Left kidney (tissue), 2 donors: ENCODE measurements around the gene TTC21A. TPM values are rescaled to one million over a fixed set of nuclear protein-coding genes. Genes with fewer than 3 reads are reported as not detected.

Source experiments
- DNase-seq: peaks from one replicate; pipeline ENCODE4 v3.0.0-alpha.2; 2013
- polyA plus RNA-seq: library from polyadenylated mRNA; unstranded; fragments of 120-200 nt; gene quantifications from one replicate; pipeline ENCODE4 v1.2.1, GENCODE V29; 2013; ENCODE audit not compliant: insufficient read length

TTC21A gene
- polyA plus RNA-seq, 1 donor = 16.2 TPM

DNA sequence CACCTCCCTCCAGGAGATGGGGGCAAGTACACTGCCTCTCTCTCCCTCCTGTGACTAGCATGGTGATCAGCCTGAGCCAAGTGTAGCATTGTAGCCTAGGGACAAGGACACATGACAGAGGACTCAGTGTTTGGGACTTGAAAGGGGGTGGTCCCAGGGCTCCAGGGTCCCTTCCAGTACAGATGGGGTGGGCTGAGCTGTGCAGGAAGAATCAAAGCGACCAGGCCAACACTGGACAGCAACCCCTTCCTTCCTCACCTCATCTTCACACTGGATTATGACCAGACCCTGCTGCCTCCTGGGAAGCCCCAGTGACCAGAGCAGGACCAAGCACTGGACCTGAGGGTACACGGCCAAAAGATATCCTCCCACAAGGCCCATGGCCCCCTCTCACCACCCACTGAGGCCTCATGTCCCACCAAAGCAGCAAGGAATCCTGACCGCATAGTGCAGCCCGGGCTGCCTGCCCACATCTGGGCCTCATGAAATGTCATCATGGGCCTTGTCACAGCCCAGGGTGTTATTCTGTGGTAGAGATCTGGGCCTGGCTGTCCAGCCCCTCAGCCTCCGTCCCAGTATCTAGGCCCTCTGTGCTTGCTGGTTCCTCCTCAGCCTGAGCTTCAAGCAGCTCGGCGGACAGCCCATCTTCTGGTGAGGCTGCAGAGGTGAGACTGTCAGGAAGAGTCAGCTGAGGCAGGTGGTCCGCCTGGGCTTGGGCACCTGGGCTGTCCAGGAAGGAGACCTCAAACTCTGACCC is 9.6 kb upstream of the TTC21A start:
- DNase-seq = no peak

DNA sequence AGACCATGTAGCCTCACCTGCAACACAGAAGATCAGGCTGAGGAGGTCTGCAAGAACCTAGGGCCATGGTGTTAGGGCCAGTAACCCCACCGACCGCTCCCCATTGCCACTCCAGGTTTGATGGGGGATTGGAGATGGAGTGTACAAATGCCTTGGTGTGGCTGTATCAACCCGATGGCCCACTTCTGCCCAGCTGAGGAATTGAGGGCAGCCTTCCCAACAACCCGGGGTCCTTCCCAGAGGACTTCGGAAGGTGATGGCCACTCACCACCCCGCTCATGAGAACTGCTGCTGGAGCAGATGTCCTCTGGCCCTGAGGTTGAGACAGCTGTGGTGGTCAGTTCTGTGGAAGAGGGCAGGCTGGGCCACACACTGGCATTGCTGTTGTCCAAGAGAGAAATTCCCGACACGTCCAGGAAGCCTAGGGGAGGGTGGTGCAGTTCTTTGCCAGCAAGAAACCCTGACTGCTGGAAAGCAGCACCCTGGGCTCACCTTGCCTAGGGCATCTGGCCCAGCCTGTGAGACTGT is 8.9 kb upstream of the TTC21A start:
- DNase-seq = no peak

DNA sequence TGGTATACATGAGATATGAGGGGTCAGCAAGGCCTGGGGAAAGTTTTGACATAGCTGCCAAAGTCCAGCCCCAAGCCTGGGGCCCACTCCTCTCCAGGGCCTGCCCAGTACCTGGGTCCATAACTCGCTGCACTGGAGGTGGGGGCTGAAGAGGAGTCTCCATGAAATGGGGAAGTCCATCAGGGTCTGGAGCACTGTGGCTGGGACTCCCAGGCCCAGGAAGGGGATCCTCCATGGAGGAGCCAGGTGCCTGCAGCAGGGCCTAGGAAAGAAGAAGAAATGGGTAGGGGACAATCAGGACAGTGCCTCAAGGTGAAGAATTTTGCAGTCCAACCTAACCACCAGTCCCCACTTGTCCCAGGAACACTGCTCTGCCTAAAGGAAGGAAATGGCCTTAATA is 8.2 kb upstream of the TTC21A start:
- DNase-seq = no peak

- DNase-seq = no peak
These were observed 7.6 kb upstream of the TTC21A start for GRCh38 chr3:39099738-39100499.

DNA sequence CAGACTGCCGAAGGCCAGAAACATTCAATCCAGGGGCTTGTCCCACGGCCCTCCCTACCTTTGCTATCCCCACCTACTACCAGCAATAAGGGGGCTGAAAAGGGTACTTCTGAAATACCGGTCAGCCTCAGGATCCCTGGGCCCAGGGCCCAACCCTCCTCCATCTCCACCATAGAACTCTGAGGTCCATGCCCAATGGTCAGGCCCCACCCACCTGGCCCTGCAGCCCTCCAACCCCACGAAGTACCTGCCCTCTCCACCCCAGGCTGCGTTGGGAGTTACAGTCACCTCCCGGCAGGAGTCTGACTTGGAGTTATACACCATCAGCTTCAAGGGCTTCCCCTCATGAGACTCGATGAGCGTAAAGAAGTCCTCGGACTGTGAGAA is 7.0 kb upstream of the TTC21A start:
- no peak for DNase-seq

DNA sequence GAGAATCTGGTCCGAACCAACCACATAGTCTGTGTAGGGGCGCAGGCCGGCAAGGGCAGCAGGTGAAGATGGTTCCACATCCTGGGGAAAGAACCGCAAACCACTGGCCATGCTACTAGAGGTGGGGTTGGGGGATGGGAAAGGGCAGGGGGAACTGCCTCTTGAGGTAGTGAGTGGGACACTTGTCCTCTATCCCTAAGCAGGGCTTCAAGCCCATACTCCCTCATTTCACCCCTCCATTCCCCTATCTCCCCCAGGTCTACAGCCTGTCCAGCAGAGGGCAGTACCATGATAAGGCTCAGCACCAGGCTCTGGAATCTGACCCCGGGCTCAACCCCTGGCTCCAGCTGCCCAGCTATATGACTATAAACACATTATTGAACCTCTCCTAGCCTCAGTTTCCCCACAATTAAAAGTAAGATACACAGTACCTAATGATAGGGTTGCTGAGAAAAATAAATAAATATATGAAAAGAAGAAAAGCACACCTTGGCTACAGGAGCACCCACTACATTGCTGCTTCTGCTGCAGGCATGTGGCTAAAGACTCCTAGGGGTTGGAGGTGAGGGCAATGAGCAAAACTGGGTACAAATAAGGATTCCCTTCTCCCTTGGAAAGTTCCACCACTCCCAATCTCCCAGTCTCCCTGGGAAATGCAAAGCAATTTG is 6.3 kb upstream of the TTC21A start:
- DNase-seq = no peak

- no peak for DNase-seq
These were observed 4.8 kb upstream of the TTC21A start for GRCh38 chr3:39102504-39103323.

DNA sequence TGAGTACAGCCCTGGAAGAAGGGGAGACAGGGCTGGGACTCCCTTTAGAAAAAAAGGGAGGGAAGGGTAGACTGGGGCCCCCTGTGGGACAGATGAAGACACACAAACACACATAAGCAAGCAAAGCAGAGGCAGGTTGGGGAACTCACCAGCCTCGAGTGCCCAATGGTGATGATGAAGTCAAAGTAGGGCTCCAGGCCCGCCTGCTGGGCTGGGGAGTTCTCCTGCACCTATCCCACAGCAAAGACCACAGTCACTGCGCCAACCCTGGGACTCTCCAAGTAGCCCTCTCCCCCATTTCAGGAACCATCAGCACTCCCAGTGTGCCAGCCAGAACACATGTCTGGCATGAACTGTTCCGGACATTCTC is 4.2 kb upstream of the TTC21A start:
- no peak for DNase-seq

GRCh38 chr3:39103791-39104552 is 3.5 kb upstream of the TTC21A start:
- DNase-seq = no peak

DNA sequence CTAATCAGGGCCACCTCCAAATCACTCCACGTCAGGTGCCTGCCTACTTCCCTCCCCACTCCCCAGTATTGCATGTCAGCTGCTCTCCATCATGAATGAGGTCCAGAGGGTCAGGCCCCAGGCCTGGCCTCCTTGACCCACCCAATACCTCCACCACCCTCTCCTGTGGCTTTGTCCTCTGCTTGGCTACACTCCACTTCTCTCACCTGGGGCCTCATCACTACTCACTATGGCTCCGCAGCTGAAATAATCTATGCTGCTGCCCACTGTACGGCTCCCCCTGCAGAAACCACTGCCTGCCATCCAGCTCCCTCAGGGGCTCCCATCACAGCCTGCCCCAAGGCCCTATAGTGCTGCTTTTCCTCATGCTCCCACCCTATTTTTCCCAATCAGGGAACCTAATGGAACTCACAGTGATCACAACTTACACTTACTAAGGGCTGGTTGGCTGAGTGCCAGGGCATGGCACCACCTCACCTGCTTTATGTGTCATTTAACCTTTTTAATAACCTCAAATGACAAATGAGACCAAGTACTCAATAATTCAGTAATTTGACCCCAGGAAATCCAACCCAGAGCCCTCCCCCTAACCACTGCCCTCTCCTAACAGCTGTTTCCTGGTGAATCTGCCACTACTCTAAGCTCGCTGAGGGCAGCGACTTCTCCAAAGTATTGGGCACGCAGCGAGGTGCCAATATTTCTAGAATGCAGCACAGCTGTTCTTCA is 2.4 kb upstream of the TTC21A start:
- DNase-seq = no peak

- DNase-seq = no peak
These were observed 1.8 kb upstream of the TTC21A start for GRCh38 chr3:39105687-39106063.

- DNase-seq = peak; percentile 18
These were observed 1.1 kb upstream of the TTC21A start for GRCh38 chr3:39106281-39106811.

GRCh38 chr3:39106851-39107387 is 561 bp upstream of the TTC21A start:
- peak; percentile 36 for DNase-seq

DNA sequence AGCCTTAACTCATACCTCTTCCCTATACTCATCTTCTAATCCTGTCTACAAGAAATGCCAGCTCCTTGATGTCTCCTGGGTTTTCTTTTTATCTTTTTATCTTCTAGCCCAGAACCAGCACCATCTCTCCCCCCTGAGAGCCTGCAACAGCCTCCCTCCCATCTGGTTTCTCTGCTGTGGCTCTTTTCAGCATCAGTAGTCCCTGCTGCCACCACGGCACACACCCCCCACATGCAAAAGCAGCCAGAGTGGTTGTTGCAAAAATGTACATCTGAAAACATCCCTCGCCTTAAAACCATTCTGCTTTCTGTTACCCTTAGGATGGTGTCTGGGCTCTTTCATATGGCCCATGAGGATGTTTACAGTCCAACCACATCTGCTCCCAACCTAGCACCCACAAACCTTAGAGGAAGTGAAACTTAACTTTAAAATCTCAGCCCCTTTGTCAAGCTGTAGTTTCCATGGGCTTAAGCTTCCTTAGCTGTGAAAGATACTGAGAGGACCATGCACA is 775 bp downstream of the TTC21A start:
- no peak for DNase-seq

GRCh38 chr3:39109086-39109485 is 1.6 kb downstream of the TTC21A start:
- DNase-seq = no peak

- no peak for DNase-seq
These were observed 2.7 kb downstream of the TTC21A start for GRCh38 chr3:39110041-39110639.

DNA sequence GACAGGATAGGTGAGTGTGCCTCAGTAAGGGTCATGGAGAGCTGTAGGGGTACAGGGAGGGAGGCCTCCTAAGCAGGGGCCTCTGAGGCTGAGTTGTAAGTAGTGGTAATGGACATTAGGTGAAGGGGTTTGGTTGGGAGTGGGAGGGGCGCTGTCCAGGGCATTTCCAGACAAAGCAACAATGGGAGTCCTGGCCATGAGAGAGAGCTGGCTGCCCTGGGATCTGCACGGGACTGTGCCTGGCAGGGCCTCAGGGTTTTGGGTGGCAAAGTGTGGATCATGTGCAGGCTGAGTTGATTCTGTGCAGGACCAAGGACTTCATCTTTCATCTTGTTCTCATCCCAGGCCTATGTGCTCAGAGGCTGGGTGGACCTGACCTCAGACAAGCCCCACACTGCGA is 4.6 kb downstream of the TTC21A start:
- DNase-seq = no peak

- DNase-seq = no peak
These were observed 5.1 kb downstream of the TTC21A start for GRCh38 chr3:39112535-39112934.

- DNase-seq = no peak
These were observed 5.8 kb downstream of the TTC21A start for GRCh38 chr3:39113291-39113690.
